NB4 (cell line): Measurements from ENCODE around the gene CCDC28B.
"Not testable (repeated sequence)": the region's sequence is repeated elsewhere in the genome, so short reads cannot be mapped to it uniquely, and the experiment has no call there.

Experiments
- DNase-seq: peaks from one replicate; pipeline ENCODE4 v3.0.0; 2010; ENCODE audit warnings: low read depth
- H3K4me3 ChIP-seq: one replicate; pipeline ENCODE4 v1.5.1; 2011; ENCODE audit warnings: mild to moderate bottlenecking, low read depth, low read length, moderate library complexity
- MYC ChIP-seq: IDR thresholded peaks from 2 replicates; pipeline ENCODE4 v1.6.1; 2011; ENCODE audit warnings: low read depth, low read length
- POLR2A ChIP-seq: IDR thresholded peaks from 2 replicates; pipeline ENCODE4 v1.6.1; 2011; ENCODE audit warnings: mild to moderate bottlenecking; ENCODE audit not compliant: insufficient read length; ENCODE audit errors: extremely low read depth
- TF ChIP-seq, protein P1 (sequence below): IDR thresholded peaks from 2 replicates; pipeline ENCODE4 v1.6.1; 2011; ENCODE audit warnings: low read depth, low read length
- TF ChIP-seq, protein P2 (sequence below): IDR thresholded peaks from one replicate; pipeline ENCODE4 v1.5.1; 2012; ENCODE audit warnings: low read depth, low read length

Gene CCDC28B

DNA sequence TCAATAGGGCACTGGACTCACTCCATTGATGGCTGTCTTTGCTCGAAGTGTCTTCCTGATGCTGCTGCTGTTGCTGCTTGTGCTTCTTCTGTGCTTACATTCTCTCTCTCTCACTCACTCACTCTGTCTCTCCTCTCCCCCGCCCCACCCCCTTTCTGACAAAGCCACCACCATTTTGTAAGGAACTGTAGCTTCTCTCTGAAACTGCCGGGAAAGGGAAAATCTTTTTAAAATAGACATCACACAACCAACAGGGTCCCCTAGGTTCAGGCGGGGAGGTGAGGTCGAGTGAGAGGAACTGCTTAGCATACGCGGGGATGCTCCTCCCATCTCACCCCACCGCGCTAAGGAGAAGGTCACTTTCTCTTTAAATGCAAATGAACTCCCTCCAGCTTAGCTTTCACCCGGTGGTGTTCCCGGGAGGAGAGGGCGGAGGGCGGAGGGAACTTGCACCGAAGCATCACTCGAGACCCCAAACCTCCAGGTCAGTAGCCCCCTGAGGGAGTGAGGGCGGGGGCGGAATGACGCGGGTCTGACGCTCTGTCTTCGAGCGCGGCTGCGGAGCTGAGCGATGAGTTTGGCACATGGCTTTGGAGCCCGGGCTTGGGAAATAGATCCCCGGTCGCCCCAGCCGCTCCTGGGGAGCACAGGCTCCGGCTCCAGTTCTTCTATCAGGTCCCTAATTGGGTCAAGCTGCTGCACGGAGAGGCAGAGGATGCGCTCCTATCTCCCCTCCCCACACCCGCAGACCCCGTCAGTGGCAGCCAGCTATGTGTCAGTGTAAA, at the start of gene CCDC28B:
Gene CCDC28B (plus strand): TSS at position 370 of the 785 bp plus-strand sequence. CDS start 1,341 bp downstream, outside the sequence.
- peak; percentile 53 for DNase-seq
- peak within 1 kb of the TSS; percentile 42 for H3K4me3 ChIP-seq
- TF ChIP-seq, protein P1, sequence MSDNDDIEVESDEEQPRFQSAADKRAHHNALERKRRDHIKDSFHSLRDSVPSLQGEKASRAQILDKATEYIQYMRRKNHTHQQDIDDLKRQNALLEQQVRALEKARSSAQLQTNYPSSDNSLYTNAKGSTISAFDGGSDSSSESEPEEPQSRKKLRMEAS = no peak
- TF ChIP-seq MYC (no peak), POLR2A (no peak)
- TF ChIP-seq, protein P2, sequence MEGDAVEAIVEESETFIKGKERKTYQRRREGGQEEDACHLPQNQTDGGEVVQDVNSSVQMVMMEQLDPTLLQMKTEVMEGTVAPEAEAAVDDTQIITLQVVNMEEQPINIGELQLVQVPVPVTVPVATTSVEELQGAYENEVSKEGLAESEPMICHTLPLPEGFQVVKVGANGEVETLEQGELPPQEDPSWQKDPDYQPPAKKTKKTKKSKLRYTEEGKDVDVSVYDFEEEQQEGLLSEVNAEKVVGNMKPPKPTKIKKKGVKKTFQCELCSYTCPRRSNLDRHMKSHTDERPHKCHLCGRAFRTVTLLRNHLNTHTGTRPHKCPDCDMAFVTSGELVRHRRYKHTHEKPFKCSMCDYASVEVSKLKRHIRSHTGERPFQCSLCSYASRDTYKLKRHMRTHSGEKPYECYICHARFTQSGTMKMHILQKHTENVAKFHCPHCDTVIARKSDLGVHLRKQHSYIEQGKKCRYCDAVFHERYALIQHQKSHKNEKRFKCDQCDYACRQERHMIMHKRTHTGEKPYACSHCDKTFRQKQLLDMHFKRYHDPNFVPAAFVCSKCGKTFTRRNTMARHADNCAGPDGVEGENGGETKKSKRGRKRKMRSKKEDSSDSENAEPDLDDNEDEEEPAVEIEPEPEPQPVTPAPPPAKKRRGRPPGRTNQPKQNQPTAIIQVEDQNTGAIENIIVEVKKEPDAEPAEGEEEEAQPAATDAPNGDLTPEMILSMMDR = no peak

DNA sequence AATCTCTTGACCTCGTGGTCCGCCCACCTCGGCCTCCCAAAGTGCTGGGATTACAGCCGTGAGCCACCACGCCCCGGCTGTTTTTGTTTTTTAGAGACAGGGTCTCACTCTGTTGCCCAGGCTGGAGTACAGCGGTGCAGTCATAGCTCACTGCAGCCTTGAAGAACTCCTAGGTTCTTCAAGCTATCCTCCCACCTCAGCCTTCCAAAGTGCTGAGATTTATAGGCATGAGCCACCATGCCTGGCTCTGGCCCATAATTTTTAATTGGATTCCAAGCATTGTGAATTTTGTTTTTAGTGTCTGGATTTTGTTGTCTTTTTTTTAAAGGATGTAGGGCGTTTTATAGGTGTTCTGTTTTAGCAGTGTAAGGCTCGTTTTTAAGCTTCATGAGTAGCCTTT, 49.5 kb upstream of the CCDC28B start:
- no peak for TF ChIP-seq POLR2A
- TF ChIP-seq, protein P1 = no peak
- TF ChIP-seq, protein P2 = no peak
- TF ChIP-seq MYC = no peak
- no peak for DNase-seq
- no peak overlapping the region for H3K4me3 ChIP-seq

DNA sequence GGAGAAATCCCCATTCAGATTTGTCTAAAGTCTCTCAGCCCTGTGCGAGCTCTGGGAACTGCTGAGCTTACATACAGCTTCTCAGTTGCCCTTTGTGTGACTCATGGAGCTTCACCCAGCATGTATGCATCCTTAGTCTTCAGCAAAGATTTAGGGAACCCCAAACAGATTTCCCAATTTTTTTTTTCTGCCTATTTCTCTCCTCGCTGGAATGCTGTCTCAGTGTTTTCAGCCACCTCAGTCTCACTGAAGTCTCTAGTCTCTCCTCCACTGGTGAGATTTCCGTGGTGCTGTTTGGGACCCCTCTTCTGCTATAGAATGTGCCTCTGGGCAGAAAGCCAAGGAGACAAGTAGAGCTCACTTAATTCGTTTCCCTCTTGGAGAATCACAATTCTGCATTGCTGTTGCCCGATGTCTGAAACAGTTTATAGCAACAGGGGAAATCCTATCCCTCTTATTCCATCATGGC, 49.0 kb upstream of the CCDC28B start:
- DNase-seq = no peak
- no peak overlapping the region for H3K4me3 ChIP-seq

DNA sequence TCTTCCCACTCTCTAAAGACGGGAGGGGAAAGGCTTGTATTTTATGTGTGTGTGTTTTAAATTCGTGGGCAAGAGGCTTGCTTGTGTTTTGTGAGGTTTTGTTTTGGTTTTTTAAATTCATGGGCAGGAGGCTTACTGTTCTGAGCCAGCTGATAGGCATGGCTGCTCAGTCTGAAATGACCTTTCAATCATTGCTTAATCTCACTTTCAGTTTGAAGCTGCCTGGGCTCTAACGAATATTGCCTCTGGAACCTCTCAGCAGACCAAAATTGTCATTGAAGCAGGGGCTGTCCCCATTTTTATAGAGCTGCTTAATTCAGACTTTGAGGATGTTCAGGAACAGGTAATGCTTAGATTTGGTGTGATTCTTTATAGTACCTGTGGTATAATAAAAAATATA, 41.2 kb upstream of the CCDC28B start:
- H3K4me3 ChIP-seq = no peak overlapping the region
- no peak for DNase-seq
- no peak for TF ChIP-seq POLR2A
- no peak for TF ChIP-seq MYC
- TF ChIP-seq, protein P2 = no peak
- TF ChIP-seq, protein P1 = no peak

More for the DNA sequence above, 49.0 kb upstream of the CCDC28B start:
- TF ChIP-seq POLR2A (no peak), MYC (no peak)
- TF ChIP-seq, protein P1 = no peak
- TF ChIP-seq, protein P2 = no peak

DNA sequence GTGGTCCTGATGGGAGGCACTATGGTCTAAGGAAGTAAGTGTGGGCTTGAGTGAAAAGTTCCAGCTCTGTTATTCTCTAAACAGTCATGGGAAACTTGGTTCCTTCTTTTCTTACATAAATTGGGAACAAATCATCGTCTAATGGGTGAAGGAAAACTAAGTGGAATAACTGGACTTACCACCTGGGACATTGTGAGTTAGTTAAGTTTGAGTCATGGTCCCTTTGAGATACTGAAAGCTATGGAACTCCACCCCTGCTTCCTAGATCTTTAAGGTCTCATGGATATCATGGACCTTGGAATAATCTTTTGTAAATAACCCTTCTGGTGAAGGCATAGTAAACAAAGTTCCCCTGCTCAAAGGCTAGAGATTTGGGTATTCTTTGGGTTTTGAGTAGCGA, 37.0 kb upstream of the CCDC28B start:
- DNase-seq = no peak
- H3K4me3 ChIP-seq = no peak overlapping the region
- TF ChIP-seq MYC (no peak), POLR2A (no peak)
- TF ChIP-seq, protein P1 = no peak
- TF ChIP-seq, protein P2 = no peak

DNA sequence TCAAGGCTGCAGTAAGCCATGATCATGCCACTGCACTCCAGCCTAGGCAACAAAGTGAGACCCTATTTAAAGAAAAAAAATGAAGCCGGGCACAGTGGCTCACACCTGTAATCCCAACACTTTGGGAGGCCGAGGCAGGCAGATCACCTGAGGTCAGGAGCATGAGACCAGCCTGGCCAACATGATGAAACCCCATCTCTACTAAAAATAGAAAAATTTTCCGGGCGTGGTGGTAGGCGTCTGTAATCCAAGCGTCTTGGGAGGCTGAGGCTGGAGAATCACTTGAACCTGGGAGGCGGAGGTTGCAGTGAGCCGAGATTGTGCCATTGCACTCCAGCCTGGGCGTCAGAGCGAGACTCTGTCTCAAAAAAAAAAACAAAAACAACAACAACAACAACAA, 34.8 kb upstream of the CCDC28B start:
- H3K4me3 ChIP-seq, DNase-seq: not testable (repeated sequence)
